Right lobe of liver (tissue), 6 donors: Measurements from ENCODE around the gene SYNE2. TPM values are rescaled to one million over a fixed set of nuclear protein-coding genes. Genes with fewer than 3 reads are reported as not detected.

Experiments used
- ATAC-seq, 4 donors: fragments of 200-7000 bp; cut with Tn5 transposase; one replicate each; pipeline ENCODE4 v1.9.1; 2020; ENCODE audit warnings: mild to moderate bottlenecking in 4 of 4, moderate library complexity in 4 of 4
- DNase-seq, 3 donors: peaks; one replicate each; pipeline ENCODE4 v3.0.0-alpha.2; 2020
- H3K27ac ChIP-seq, 3 donors: fragments of 200-600 bp; one replicate each; pipeline ENCODE4 v1.8.0; 2022
- H3K27me3 ChIP-seq, 2 donors: fragments of 200-600 bp; one replicate each; pipeline ENCODE4 v1.8.0; 2022
- H3K36me3 ChIP-seq, 4 donors: fragments of 200-600 bp; sonication (generic) in 1 of 4; one replicate each; pipeline versions ENCODE4 v1.5.1 to v1.8.0; 2017 to 2022; ENCODE audit warnings: control low read depth in 1 of 4
- H3K4me1 ChIP-seq, 4 donors: fragments of 200-600 bp; sonication (generic) in 1 of 4; one replicate each; pipeline versions ENCODE4 v1.5.1 to v1.8.0; 2017 to 2022; ENCODE audit warnings: control low read depth in 1 of 4
- H3K4me3 ChIP-seq, 3 donors: fragments of 200-600 bp; one replicate each; pipeline ENCODE4 v1.8.0; 2022
- H3K9me3 ChIP-seq, 4 donors: fragments of 200-600 bp; sonication (generic) in 1 of 4; one replicate each; pipeline versions ENCODE4 v1.5.1 to v1.8.0; 2017 to 2022; ENCODE audit warnings: control low read depth in 1 of 4
- POLR2A ChIP-seq: fragments of 450-650 bp; IDR thresholded peaks from one replicate; pipeline ENCODE4 v1.6.1; 2017; ENCODE audit warnings: antibody characterized with exemption, mild to moderate bottlenecking
- WGBS: methylation state at CpG from one replicate; pipeline ENCODE4 v1.1.6; 2018; ENCODE audit warnings: low coverage, low lambda C conversion rate; ENCODE audit not compliant: insufficient coverage; ENCODE audit errors: missing lambda C conversion rate; 5-methylcytosine and 5-hydroxymethylcytosine counted together
- intact Hi-C, 2 donors: fragments of 100-400 bp; cut with DNase I; formaldehyde crosslinking; loops; one replicate each; pipeline versions ENCODE4 v1.11.2 to v1.14.1; 2022
- total RNA-seq, 6 experiments: library from RNA; depleted of rRNA in 2 of 6; stranded (reverse); fragments of >200 nt in 2 of 6; fragmentation: NEBNext Ultra II Directional in 3 of 6; extraction: Animal tissue kit (Norgen Biotek cat#: 25700) in 3 of 6; gene quantifications; one replicate each; pipeline versions ENCODE4 v1.1.0 to v1.2.4, GENCODE V29; 2016 to 2023
- TF ChIP-seq, protein P1 (sequence below), 4 donors: fragments of 200-600 bp in 3 of 4; fragments of 450-650 bp in 1 of 4; IDR thresholded peaks; one replicate each; pipeline versions ENCODE4 v1.5.1 to v1.8.0; 2016 to 2022; ENCODE audit warnings: antibody characterized with exemption in 4 of 4, mild to moderate bottlenecking in 2 of 4
- donor health status: DM: no; HTN: yes; CAD: no.
- donor health status: DM: no; HTN: no; CAD: no.
- donor health status: DM: no; HTN: no; CAD: no.
- donor health status: DM: no; HTN: yes; CAD: no.
- donor health status: DM: no; HTN: yes; CAD: no.

The SYNE2 gene
- total RNA-seq, 6 experiments from 2014 or later: 34.6 to 118 (median 47.8) TPM

DNA sequence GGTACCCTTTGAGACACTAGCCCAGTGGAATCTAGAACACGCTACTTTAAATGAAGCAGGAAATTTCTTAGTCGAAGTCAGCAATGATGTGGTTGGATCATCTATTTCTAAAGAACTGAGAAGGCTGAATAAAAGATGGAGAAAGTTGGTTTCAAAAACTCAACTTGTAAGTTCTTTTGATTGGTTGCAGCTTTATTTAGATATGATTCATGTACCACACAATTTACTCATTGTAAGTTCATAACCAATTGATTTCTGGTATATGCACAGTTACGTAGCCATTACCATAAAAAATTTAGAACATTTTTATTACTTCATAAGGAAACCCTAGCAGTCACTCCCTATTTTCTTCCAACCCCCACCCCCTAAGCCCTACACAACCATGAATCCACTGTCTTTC, 129.8 kb downstream of the SYNE2 start:
- Histone ChIP-seq H3K4me3 (no peak overlapping the region), H3K36me3 (no peaks in the 10 kb centered on the region), H3K27ac (no peak overlapping the region), H3K9me3 (no peaks in the 10 kb centered on the region), H3K4me1 (no peaks in the 10 kb centered on the region), H3K27me3 (no peaks in the 10 kb centered on the region)
- ATAC-seq: no peak
- no peak for TF ChIP-seq POLR2A
- TF ChIP-seq, protein P1, sequence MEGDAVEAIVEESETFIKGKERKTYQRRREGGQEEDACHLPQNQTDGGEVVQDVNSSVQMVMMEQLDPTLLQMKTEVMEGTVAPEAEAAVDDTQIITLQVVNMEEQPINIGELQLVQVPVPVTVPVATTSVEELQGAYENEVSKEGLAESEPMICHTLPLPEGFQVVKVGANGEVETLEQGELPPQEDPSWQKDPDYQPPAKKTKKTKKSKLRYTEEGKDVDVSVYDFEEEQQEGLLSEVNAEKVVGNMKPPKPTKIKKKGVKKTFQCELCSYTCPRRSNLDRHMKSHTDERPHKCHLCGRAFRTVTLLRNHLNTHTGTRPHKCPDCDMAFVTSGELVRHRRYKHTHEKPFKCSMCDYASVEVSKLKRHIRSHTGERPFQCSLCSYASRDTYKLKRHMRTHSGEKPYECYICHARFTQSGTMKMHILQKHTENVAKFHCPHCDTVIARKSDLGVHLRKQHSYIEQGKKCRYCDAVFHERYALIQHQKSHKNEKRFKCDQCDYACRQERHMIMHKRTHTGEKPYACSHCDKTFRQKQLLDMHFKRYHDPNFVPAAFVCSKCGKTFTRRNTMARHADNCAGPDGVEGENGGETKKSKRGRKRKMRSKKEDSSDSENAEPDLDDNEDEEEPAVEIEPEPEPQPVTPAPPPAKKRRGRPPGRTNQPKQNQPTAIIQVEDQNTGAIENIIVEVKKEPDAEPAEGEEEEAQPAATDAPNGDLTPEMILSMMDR (IDR thresholded peaks at IDR 0.05): no peak
- 94% methylated on average over 3 of the region's 3 CpGs for WGBS
- intact Hi-C loops: no loop called here
- no peak for DNase-seq

DNA sequence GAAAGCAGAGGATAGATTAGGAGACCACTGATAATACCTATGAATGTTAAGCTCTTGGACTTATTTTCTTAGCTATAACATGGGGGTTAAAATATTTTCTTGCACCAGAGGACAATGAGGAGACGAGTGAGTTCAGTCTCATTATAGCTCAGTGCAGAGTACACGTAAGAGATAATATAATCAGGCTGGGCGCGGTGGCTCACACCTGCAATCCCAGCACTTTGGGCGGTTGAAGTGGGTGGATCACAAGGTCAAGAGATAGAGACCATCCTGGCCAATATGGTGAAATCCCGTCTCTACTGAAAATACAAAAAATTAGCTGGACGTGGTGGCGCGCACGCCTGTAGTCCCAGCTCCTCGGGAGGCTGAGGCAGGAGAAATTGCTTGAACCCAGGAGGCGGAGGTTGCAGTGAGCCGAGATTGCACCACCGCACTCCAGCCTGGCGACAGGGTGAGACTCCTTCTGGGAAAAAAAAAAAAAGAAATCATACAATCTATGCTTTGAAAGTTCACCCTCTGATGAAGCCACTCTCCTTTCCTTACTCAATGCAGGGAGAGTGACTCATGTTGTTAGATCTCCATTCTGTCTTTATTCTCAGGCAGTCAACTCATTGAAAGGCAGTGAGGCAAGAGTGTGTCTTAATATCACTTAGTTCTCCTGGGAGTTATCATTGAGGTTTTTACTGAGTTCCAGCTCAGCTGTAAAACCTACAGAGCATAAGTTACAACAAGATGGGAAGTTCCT, 134.2 kb downstream of the SYNE2 start:
- H3K9me3 ChIP-seq: no peaks in the 10 kb centered on the region
- no peak for ATAC-seq
- 97% methylated on average over 11 of the region's 15 CpGs for WGBS
- peaks cover 0 to 4% (median 0%) of the 10 kb centered on the region in 4 donors for H3K36me3 ChIP-seq
- H3K4me1 ChIP-seq: no peaks in the 10 kb centered on the region
- no peak for DNase-seq
- intact Hi-C loops: no loop called here
- no peak overlapping the region for H3K4me3 ChIP-seq
- TF ChIP-seq POLR2A: no peak
- TF ChIP-seq, protein P1 (IDR thresholded peaks at IDR 0.05): no peak
- H3K27ac ChIP-seq: no peak overlapping the region
- no peaks in the 10 kb centered on the region for H3K27me3 ChIP-seq

DNA sequence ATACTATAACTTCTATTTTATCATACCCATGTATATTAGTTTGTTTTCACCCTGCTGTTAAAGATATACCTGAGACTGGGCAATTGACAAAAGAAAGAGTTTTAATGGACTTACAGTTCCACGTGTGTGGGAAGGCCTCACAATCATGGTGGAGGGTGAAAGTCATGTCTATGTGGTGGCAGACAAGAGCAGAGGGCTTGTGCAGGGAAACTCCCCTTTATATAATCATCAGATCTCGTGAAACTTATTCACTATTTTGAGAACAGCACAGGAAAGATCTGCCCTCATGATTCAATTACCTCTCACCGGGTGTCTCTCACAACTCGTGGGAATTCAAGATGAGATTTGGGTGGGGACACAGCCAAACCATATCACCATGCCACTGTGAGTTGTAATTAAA, 135.8 kb downstream of the SYNE2 start:
- 71% methylated on average over 4 of the region's 4 CpGs for WGBS
- Histone ChIP-seq H3K4me1 (no peaks in the 10 kb centered on the region), H3K36me3 (peaks cover 0 to 4% (median 0%) of the 10 kb centered on the region in 4 donors), H3K27ac (no peak overlapping the region), H3K9me3 (no peaks in the 10 kb centered on the region), H3K27me3 (no peaks in the 10 kb centered on the region), H3K4me3 (no peak overlapping the region)
- intact Hi-C loops: no loop called here
- no peak for ATAC-seq
- no peak for TF ChIP-seq POLR2A
- DNase-seq: no peak

DNA sequence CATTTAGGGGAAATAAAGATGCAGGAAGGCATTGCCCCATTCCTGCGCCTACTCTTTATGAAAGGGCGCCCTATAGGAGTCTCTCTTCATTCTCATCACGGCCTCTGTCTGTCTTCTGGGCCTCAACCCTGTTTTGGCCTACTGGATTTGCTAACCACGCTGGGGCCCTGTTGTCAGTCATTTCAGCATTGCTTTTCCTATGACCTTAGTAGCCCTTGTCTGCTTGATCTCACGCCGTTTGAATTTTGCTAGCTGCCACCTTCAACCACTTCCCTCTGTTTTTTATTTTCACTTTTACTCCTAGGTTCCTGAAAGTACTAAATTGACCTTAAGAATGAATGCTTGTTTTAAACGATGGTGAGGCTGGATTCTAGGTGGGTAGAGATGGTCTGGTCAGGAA, 139.0 kb downstream of the SYNE2 start:
- H3K36me3 ChIP-seq: peaks cover 0 to 4% (median 0%) of the 10 kb centered on the region in 4 donors
- 81% methylated on average over 7 of the region's 7 CpGs for WGBS
- no peaks in the 10 kb centered on the region for H3K9me3 ChIP-seq
- no peak overlapping the region for H3K27ac ChIP-seq
- no peak for DNase-seq
- no peak for ATAC-seq
- H3K27me3 ChIP-seq: no peaks in the 10 kb centered on the region
- intact Hi-C loops: no loop called here
- no peaks in the 10 kb centered on the region for H3K4me1 ChIP-seq
- no peak for TF ChIP-seq POLR2A
- TF ChIP-seq, protein P1 (IDR thresholded peaks at IDR 0.05): no peak
- no peak overlapping the region for H3K4me3 ChIP-seq

DNA sequence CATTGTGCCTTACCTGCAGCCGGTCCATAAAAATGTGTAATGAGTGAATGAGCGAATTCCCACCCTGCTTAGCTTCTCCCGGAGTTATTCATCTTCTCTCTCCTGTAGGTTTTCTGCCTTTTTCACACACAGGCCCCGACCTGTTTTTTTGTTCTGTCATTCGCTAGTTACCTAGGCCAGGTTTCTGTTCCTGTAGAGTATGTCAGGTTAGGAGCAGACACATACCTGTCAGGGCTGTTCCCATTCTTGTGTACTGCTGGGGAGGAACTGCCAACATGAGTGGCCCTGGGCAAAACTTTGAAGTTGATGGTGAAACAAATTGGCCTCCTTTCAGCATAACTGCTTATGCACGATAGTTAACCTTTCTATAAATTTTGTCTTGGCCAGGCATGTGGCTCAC, 140.1 kb downstream of the SYNE2 start:
- H3K4me3 ChIP-seq: no peak overlapping the region
- H3K9me3 ChIP-seq: no peaks in the 10 kb centered on the region
- peaks cover 0 to 4% (median 0%) of the 10 kb centered on the region in 4 donors for H3K36me3 ChIP-seq
- no peaks in the 10 kb centered on the region for H3K4me1 ChIP-seq
- H3K27ac ChIP-seq: no peak overlapping the region
- ATAC-seq: peak in 3 of 4 donors; percentile 45 to 64 (median 49)
- WGBS: 67% methylated on average over 3 of the region's 6 CpGs
- TF ChIP-seq POLR2A: no peak
- TF ChIP-seq, protein P1 (IDR thresholded peaks at IDR 0.05): no peak
- intact Hi-C loops: no loop called here
- DNase-seq: peak in 1 of 3 donors; percentile 51
- no peaks in the 10 kb centered on the region for H3K27me3 ChIP-seq
